ENCODE data around the gene DPF3. TPM values are rescaled to one million over a fixed set of nuclear protein-coding genes. Genes with fewer than 3 reads are reported as not detected.

DPF3 gene
- total and polyA plus RNA-seq, 4 donors = 0.17 to 3.9 (median 0.52) TPM

DNA sequence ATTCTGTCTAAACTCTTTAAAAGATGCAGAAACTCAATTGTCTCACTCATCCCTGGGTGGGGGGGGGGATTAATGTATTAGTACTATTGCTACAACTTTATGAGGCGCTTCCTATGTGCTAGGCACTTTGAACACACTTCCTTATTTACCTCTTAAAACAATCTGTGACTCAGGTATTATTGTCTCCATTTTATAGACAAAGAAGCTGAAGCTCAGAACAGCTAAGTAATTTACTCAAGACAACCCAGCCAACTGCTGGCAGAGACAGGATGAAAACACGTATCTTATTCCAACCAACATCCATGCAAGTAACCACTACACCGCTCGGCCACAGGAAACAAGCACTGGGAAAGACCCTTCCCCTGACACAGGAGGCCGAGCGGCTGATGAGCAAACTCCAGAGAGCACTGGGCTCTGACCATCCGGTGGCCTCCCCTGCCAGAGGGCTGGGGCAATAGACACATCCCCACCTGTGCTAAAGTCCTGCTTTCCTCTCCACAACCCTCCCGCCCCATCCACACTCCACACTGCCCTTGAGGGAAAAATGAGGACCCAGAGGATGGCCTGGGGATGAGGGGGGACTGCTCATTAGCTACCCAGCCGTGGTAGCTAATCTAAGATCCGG lies 244.2 kb downstream of the DPF3 start:
- WGBS, 2 donors = 80 to 84% methylated on average over 10 of the region's 10 CpGs
- H3K4me1 ChIP-seq (ENCODE audit: control insufficient read depth in 5 of 5, insufficient read depth in 5 of 5, low read length in 5 of 5) = peaks cover 3 to 35% (median 9%) of the 10 kb centered on the region in 5 donors
- no peaks in the 10 kb centered on the region for H3K36me3 ChIP-seq (ENCODE audit: control insufficient read depth in 4 of 4, insufficient read depth in 4 of 4, low read length in 4 of 4)
- H3K9me3 ChIP-seq (ENCODE audit: control insufficient read depth in 4 of 4, insufficient read depth in 3 of 4, low read length in 3 of 4) = peaks cover 0 to 3% (median 0%) of the 10 kb centered on the region in 4 donors
- H3K27ac ChIP-seq (ENCODE audit: low read depth in 1 of 2, low read length in 1 of 2) = no peak overlapping the region
- DNase-seq (no peak), ATAC-seq (ENCODE audit: insufficient read depth, low FRiP score) (no peak)
- TF ChIP-seq, protein P1, sequence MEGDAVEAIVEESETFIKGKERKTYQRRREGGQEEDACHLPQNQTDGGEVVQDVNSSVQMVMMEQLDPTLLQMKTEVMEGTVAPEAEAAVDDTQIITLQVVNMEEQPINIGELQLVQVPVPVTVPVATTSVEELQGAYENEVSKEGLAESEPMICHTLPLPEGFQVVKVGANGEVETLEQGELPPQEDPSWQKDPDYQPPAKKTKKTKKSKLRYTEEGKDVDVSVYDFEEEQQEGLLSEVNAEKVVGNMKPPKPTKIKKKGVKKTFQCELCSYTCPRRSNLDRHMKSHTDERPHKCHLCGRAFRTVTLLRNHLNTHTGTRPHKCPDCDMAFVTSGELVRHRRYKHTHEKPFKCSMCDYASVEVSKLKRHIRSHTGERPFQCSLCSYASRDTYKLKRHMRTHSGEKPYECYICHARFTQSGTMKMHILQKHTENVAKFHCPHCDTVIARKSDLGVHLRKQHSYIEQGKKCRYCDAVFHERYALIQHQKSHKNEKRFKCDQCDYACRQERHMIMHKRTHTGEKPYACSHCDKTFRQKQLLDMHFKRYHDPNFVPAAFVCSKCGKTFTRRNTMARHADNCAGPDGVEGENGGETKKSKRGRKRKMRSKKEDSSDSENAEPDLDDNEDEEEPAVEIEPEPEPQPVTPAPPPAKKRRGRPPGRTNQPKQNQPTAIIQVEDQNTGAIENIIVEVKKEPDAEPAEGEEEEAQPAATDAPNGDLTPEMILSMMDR (IDR thresholded peaks at IDR 0.05; ENCODE audit: control extremely low read depth, extremely low read depth) = no peak
- H3K4me3 ChIP-seq = no peak overlapping the region
- no peak overlapping the region for H3K9ac ChIP-seq (ENCODE audit: insufficient read depth in 1 of 2, low read length in 2 of 2)
- H3K27me3 ChIP-seq (ENCODE audit: control insufficient read depth in 3 of 3, insufficient read depth in 3 of 3, low read length in 2 of 3) = no peaks in the 10 kb centered on the region

DNA sequence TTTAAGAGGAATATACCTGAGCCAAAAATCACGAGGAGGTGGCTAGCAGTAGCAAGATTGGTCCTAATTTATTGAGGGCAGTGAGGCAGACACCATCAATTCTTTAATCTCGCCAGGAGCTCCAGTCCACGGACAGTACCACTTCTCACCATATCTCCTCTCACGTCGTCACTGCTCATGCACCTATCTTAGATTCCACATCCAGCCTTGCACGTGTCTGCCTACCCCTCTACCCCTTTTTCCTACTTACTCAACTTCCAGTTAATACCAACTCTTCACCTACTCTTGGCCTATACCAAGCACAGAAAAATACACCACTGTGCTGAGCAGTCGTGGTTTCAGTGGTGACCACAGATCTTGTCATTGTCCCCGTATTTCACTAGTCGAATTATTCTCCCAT lies 246.1 kb downstream of the DPF3 start:
- 85 to 91% methylated on average over 9 of the region's 9 CpGs for WGBS, 2 donors
- H3K27ac ChIP-seq (ENCODE audit: low read depth in 1 of 2, low read length in 1 of 2) = no peak overlapping the region
- ATAC-seq (ENCODE audit: insufficient read depth, low FRiP score) = no peak

DNA sequence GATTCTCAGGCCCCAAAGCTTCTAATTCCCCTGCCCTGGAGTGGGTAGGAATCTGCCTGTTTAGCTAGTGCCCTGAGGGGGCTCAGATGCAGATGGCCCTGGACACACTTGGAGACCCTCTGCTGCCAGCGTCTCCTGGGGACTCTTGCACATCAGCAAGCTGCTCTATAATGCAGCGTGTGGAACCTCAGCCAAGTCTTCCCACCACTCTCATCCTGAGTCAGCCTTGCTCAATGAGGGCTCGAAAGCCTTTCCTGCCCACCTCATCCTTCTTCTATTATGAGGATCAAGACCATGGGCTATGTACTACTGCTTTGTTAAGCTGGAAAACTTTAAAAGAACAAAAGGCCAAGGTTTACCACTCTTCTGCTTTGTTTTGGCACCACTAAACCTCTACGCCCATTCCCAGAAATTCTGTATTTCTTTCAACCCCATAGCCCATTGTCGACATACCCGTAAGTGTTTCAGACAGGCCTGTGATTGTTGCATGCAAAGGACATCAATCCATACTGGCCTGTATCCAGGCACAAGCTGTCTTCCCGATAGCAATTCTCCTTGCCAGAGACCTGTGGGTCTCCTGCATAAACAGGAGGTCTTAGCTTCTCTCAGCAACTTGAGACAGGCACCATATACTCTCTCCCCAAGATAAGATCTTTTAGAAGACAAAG lies 246.9 kb downstream of the DPF3 start:
- ATAC-seq (ENCODE audit: insufficient read depth, low FRiP score) (no peak), DNase-seq (peak in 2 of 3 donors; percentile 22 to 44)
- Histone ChIP-seq H3K9ac (ENCODE audit: insufficient read depth in 1 of 2, low read length in 2 of 2) (no peak overlapping the region), H3K36me3 (ENCODE audit: control insufficient read depth in 4 of 4, insufficient read depth in 4 of 4, low read length in 4 of 4) (no peaks in the 10 kb centered on the region), H3K4me1 (ENCODE audit: control insufficient read depth in 5 of 5, insufficient read depth in 5 of 5, low read length in 5 of 5) (peaks cover 2 to 30% (median 10%) of the 10 kb centered on the region in 5 donors), H3K27me3 (ENCODE audit: control insufficient read depth in 3 of 3, insufficient read depth in 3 of 3, low read length in 2 of 3) (no peaks in the 10 kb centered on the region), H3K27ac (ENCODE audit: low read depth in 1 of 2, low read length in 1 of 2) (no peak overlapping the region), H3K9me3 (ENCODE audit: control insufficient read depth in 4 of 4, insufficient read depth in 3 of 4, low read length in 3 of 4) (peaks cover 0 to 4% (median 0%) of the 10 kb centered on the region in 4 donors), H3K4me3 (no peak overlapping the region)
- 78 to 82% methylated on average over 7 of the region's 7 CpGs for WGBS, 2 donors
- TF ChIP-seq, protein P1 (IDR thresholded peaks at IDR 0.05; ENCODE audit: control extremely low read depth, extremely low read depth) = no peak

More for the DNA sequence above, 246.1 kb downstream of the DPF3 start:
- H3K9ac ChIP-seq (ENCODE audit: insufficient read depth in 1 of 2, low read length in 2 of 2) = no peak overlapping the region
- no peaks in the 10 kb centered on the region for H3K27me3 ChIP-seq (ENCODE audit: control insufficient read depth in 3 of 3, insufficient read depth in 3 of 3, low read length in 2 of 3)
- no peaks in the 10 kb centered on the region for H3K36me3 ChIP-seq (ENCODE audit: control insufficient read depth in 4 of 4, insufficient read depth in 4 of 4, low read length in 4 of 4)
- H3K4me3 ChIP-seq = no peak overlapping the region
- TF ChIP-seq, protein P1 (IDR thresholded peaks at IDR 0.05; ENCODE audit: control extremely low read depth, extremely low read depth) = no peak
- no peak for DNase-seq
- H3K9me3 ChIP-seq (ENCODE audit: control insufficient read depth in 4 of 4, insufficient read depth in 3 of 4, low read length in 3 of 4) = peaks cover 0 to 2% (median 0%) of the 10 kb centered on the region in 4 donors
- H3K4me1 ChIP-seq (ENCODE audit: control insufficient read depth in 5 of 5, insufficient read depth in 5 of 5, low read length in 5 of 5) = peaks cover 3 to 35% (median 10%) of the 10 kb centered on the region in 5 donors

All from lung (tissue), 12 donors.